NCI-H526 (cell line): ENCODE data around the gene IHH.

ENCODE experiments used
- DNase-seq, 2 experiments: peaks; one replicate each; lab custom pipeline; 2025; lab: John Stamatoyannopoulos, UW

IHH gene

DNA sequence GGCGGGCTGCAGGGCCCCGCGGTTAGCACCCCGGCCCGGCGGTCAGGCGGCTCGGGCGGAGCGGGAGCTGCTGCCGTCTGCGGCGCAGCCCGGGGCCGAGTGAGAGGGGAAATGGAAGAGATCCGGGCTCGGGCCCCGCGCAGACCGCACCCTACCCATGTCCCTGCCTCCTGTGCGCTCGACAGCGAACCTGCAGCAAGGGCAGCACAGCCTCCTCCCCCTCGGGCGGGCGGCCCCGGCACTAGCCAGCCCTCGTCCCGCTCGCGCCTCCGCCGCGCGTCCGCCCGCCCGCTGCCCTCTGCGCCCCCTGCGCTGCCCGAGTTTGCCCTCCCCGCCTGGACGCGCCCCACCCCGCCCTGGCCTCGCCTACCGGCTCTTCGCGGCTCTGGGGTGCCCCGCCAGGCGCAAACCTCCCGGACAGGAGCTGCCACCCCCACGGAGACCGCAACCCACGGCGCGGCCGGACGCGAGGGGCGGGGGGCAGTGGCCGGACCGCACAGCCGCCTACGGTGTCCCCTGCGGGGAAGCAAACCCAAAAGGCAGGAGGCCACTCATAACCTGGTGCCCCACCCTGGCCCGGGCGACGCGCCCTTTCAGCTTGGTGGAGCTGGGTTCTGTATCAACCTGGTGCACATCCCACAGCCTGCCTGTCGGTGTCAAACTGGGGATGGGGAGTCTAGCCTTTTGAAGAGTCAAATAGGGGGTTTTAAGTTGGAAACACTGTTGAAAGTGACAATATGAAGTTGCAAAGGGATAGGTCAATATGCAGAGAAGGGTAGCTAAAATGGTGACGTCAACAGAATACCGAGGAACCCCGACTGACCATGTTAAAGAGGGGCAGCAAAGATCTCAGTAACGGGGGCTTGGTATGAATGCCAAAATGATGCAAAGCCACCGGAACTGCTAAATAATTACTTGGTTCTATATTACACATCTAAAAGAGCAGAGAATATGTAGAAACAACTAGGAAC is at the start of gene IHH:
TSS of gene IHH (minus strand) at position 101 of the 971 bp plus-strand sequence. CDS start 454 bp downstream, outside the sequence.
- DNase-seq: peak in 1 of 2 experiments; percentile 62

DNA sequence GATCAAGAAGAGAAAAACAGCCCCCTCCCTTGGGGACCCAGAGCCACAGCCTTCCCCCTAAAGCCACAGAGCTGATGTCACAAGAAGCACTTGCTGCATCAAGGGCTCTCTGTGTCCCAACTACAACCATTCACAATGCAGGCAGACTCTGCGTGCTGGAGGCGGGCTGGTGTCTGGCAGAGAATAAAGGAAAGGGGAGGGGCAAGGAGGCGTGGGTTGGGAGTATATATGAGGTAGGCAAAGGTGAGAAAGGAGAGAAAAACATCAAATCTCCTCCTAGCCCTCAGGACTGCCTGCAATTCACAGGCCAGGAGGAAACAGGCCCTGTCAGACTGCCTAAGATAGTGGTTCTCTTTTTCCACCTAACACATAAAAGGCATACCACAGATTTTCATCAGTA is 48.8 kb upstream of the IHH start:
- no peak for DNase-seq

GRCh38 chr2:219107758-219108157 is 47.0 kb upstream of the IHH start:
- DNase-seq: no peak

DNA sequence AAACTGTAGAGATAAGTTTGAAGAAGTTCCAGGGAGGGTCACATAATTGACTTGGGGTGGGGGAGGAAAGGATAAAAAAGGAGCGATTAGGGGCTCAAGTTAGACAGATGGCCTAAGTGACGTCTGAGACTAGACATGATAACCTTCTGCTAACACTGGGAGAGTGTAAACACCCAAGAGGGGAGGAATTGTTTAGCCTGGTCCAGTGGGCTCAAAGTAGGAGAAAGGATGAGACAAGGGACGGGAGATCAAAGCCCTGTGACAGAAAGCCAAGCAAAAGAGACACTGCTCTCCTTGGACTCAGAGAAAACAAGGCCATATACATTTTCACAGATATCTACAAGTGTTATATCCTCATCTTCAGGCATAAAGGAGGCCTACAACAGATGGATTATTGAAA is 45.5 kb upstream of the IHH start:
- DNase-seq: no peak

DNA sequence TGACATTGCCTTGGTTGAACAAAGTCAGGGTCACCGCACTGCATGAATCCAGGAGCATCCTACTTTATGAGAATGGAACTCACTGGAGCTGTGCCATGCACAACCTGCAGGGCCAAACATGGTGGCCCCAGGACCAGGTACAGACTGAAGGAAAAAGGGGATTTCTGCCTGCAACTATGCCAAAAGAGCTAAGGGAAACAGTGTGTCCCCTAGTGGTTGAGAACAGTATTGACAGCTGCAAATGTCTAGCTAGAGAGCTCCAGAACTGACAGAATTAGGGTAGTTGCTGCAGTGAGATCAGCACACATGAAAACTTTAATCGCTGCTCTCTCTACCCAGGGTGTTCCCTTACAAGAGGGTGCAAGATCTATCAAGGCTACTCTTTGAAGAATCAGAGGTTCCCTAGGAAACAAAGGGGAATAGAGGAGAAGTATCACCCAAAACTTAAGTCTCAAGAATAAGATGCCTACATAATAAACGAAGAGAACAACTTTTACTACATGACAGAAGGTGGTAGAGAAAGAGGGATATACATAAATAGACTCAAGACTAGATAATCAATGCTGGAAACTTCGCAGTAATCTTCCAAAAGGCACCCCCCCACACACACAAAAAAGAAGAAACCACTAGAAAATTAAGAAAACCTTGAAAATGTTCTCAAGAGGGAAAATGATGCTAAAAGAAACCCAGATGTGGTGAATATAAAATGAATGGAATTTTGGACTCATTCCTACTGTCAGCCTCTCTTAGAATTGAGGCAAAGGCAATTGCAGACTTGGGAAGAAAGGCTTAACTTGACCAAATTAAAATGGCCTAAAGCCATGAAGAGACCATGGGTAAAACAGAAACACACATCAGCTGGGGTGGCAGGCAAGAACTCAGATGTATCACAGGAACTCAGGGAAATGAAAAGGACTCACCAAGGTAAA is 43.6 kb upstream of the IHH start:
- peak; percentile 27 to 65 for DNase-seq

DNA sequence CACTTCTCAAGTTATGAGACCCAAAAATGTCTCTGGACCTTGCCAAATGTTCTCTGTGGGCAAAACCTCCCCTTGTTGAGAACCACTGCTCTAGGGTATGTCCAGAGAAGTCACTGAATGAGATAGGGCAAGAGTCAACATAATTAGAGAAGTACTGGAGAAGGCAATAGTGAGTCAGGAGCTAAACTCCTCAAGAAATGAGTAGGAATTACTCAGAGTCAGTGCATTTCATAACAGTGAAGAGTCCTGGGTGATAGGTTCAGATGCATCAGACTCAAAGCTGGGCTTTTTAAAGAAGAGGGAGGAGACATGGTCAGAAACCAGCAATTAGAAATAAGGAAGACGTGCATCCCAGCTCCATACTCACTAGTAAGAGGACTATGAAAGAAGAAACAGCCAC is 38.6 kb upstream of the IHH start:
- no peak for DNase-seq

DNA sequence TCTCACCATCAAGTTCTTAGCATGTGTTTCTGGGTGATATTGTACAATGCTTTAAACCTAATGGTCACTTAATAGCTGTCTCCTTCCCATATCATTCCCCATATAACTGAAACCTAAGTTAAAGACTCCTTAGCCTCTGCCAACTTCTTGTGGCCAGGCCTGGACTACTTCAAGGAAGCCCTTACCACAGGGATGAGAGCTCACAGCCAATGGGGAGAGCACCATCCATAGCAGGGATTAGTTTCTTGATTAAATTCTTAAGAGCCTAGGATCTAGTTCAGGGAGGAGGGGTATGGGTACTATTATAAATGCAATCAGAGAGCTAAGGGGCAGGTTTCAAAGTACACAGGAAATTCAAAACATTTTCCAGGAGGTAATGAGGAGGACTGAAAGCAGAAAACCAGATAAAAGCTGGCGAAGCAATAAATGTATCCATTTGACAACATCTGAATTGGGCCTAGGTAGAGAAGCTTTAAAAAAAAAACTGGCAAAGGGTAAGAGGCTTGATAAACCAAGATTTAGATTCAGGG is 34.8 kb upstream of the IHH start:
- no peak for DNase-seq

- no peak for DNase-seq
Observed at GRCh38 chr2:219094171-219094570, 33.5 kb upstream of the IHH start.

- DNase-seq: no peak
Observed at GRCh38 chr2:219090436-219091299, 29.9 kb upstream of the IHH start.

GRCh38 chr2:219089330-219089729 is 28.6 kb upstream of the IHH start:
- DNase-seq: no peak

GRCh38 chr2:219087848-219088247 is 27.1 kb upstream of the IHH start:
- DNase-seq: no peak

- DNase-seq: no peak
Observed at GRCh38 chr2:219087361-219087760, 26.6 kb upstream of the IHH start.

DNA sequence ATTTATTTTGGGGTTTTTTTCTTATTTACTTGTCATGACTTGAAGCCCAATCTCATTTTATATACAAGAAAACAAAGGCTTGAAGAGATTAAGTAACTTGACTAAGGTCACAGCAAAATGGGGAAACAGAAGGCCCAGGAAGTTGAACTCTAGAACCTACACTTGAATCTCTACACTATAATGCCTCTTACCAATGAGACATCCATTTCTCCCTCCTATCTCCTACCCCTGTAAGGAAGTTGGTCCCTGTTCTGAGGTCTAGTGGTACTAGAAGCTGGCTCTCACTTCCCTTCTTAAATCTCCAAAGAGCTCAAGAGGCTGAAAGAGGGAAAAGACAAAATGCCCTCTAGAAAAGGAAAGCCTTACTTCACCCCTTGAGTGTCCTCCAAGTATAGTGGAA is 25.5 kb upstream of the IHH start:
- no peak for DNase-seq

DNA sequence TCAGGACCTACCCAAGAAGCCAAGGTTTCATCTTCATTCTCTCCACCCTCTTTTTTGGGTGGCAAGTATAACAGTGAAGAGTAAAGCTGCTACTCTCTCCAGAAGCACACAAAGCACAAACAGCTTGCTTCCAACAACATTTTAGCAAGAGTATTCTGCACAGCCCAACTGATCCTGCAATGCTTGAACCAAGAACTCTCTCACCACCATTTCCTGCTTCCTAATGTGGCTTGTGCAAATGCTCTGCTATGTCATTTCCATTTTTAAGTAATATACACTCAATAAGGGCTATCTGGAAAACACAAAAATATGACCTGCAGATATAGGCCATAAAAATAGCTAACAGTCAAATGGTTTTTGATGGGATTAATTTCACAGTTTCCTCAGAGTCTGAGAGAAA is 24.1 kb upstream of the IHH start:
- DNase-seq: no peak

GRCh38 chr2:219082332-219082958 is 21.7 kb upstream of the IHH start:
- DNase-seq: no peak

GRCh38 chr2:219081701-219082331 is 21.1 kb upstream of the IHH start:
- DNase-seq: no peak

DNA sequence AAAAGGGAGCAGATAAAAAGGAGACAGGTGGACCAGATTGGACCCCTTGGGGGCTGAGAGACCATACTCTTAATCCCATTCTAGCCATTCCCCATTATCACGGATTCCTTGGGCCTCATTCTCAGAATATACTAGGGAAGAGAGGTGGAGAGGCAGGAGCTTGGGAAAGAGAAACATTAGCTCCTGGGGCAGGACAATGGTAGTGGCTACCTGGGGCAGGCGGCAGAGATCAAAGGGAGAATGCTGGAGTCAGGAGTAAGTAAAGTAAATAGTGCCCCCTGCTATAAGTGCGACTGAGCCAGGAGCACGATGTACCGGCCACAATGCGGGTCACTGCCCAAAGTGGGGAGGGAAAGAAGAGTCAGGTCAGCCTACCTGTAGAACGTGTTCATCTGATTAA is 20.4 kb upstream of the IHH start:
- DNase-seq: no peak

DNA sequence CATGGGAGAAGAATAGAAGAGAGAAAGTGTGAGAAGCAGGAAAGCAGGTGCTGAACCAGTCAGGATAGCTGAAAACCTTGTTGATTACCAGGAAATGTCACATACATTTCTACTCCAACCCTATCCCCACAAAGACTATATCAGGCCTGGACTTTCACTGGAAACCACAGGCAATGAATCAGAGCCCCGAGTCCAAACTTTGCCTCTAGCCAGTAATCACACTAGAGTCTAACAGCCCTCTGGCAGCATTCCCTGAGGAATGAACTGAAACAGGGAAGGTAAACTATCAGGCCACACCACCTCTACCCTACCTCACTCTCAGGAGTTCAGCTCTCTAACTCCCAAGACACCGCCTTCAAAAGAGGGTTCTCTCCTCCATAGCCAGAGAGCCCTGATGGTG is 18.7 kb upstream of the IHH start:
- no peak for DNase-seq

- no peak for DNase-seq
Observed at GRCh38 chr2:219078951-219079350, 18.2 kb upstream of the IHH start.

DNA sequence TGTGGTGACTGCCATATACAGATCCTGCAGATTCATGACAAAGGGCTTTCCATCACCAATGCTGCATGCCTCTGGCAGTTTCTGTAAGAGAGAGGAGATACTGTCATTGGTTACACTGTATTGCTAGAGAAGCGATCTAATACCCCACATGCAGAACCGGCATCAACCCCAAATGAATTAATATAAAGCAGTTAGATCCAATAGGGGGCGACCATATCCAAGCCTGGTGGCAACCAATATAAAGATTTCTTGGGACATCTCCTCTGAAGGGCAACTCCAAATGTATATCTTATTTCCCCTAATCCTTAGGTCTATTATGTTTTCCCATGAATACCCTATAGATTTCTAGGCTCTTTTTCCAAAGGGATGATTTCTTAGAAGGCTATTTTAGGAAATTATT is 17.4 kb upstream of the IHH start:
- DNase-seq: no peak

GRCh38 chr2:219076253-219076652 is 15.5 kb upstream of the IHH start:
- no peak for DNase-seq
